Keratinocyte (primary cell): ENCODE measurements around the gene AATF. TPM values are rescaled to one million over a fixed set of nuclear protein-coding genes. Genes with fewer than 3 reads are reported as not detected.

Experiments
- DNase-seq: peaks from one replicate; pipeline ENCODE4 v3.0.0-alpha.2; 2011; ENCODE audit warnings: low read depth, missing footprints, low spot score
- FAIRE-seq: peaks from 2 replicates; lab custom pipeline; 2011; peaks lifted over from hg19 to GRCh38; lab: Jason Lieb, UNC
- H2AFZ ChIP-seq: 2 replicates; pipeline ENCODE4 v1.6.0; 2012; ENCODE audit warnings: low read length, control low read depth, inconsistent platforms; ENCODE audit not compliant: control insufficient read depth
- H3K27ac ChIP-seq: 2 replicates; pipeline ENCODE4 v1.5.1; 2011; ENCODE audit warnings: low read length; ENCODE audit not compliant: control insufficient read depth, insufficient read depth
- H3K27me3 ChIP-seq: 3 replicates; pipeline ENCODE4 v1.6.0; 2011; ENCODE audit warnings: low read length; ENCODE audit not compliant: control insufficient read depth, insufficient read depth; ENCODE audit errors: extremely low read depth
- H3K36me3 ChIP-seq, 2 experiments: 2 replicates in 1 of 2; 3 replicates in 1 of 2; pipeline ENCODE4 v1.5.1; 2011; ENCODE audit warnings: low read length in 2 of 2, mild to moderate bottlenecking in 1 of 2; ENCODE audit not compliant: control insufficient read depth in 2 of 2, insufficient read depth in 2 of 2; ENCODE audit errors: extremely low read depth in 1 of 2
- H3K4me1 ChIP-seq: 3 replicates; pipeline ENCODE4 v1.5.1; 2011; ENCODE audit warnings: low read length; ENCODE audit not compliant: control insufficient read depth, insufficient read depth; ENCODE audit errors: extremely low read depth
- H3K4me2 ChIP-seq: 3 replicates; pipeline ENCODE4 v1.6.0; 2011; ENCODE audit warnings: low read depth, low read length; ENCODE audit not compliant: control insufficient read depth, insufficient read depth; ENCODE audit errors: extremely low read depth
- H3K4me3 ChIP-seq, 3 experiments: fragments of 200-600 bp in 1 of 3; sonication (generic) in 1 of 3; 2 replicates in 2 of 3; 3 replicates in 1 of 3; pipeline ENCODE4 v1.5.1; 2011 to 2016; ENCODE audit warnings: low read length in 3 of 3, mild to moderate bottlenecking in 3 of 3, control low read depth in 2 of 3, inconsistent platforms in 1 of 3, low read depth in 1 of 3, mixed read lengths in 1 of 3, mixed run types in 1 of 3, moderate library complexity in 1 of 3; ENCODE audit not compliant: control insufficient read depth in 2 of 3, insufficient read depth in 2 of 3; ENCODE audit errors: extremely low read depth in 1 of 3
- H3K79me2 ChIP-seq: 2 replicates; pipeline ENCODE4 v1.6.0; 2012; ENCODE audit warnings: low read length; ENCODE audit not compliant: control insufficient read depth, insufficient read depth
- H3K9ac ChIP-seq: 3 replicates; pipeline ENCODE4 v1.6.0; 2011; ENCODE audit warnings: low read length; ENCODE audit not compliant: control insufficient read depth, insufficient read depth; ENCODE audit errors: extremely low read depth
- H3K9me1 ChIP-seq: 3 replicates; pipeline ENCODE4 v1.6.0; 2011; ENCODE audit warnings: low read length; ENCODE audit not compliant: control insufficient read depth, insufficient read depth; ENCODE audit errors: extremely low read depth
- H3K9me3 ChIP-seq: 2 replicates; pipeline ENCODE4 v1.5.1; 2012; ENCODE audit warnings: low read depth, low read length; ENCODE audit not compliant: control insufficient read depth
- H4K20me1 ChIP-seq: 3 replicates; pipeline ENCODE4 v1.6.0; 2011; ENCODE audit warnings: low read length; ENCODE audit not compliant: control insufficient read depth, insufficient read depth; ENCODE audit errors: extremely low read depth
- EZH2 ChIP-seq: IDR thresholded peaks from one replicate; pipeline ENCODE4 v1.6.1; 2012; ENCODE audit warnings: inconsistent platforms, mild to moderate bottlenecking, low read length, moderate library complexity
- dilution Hi-C: fragments of 300-500 bp; cut with MboI; formaldehyde crosslinking; loops from one replicate; pipeline ENCODE4 v1.7.0; 2020; ENCODE audit warnings: low sequenced_read_pairs; ENCODE audit not compliant: extremely low pct_ligation_motif_present
- polyA plus RNA-seq, 5 experiments: library from polyadenylated mRNA; depleted of rRNA in 3 of 5; stranded (reverse) in 3 of 5; stranded (forward) in 1 of 5; unstranded in 1 of 5; fragments of >200 nt; gene quantifications; 1 replicate in 1 of 5; 2 replicates in 3 of 5; 3 replicates in 1 of 5; pipeline versions ENCODE4 v1.2.1 to v1.2.3, GENCODE V29; 2011 to 2012; ENCODE audit warnings: missing spikeins in 2 of 5, low read depth in 1 of 5, low replicate concordance in 1 of 5
- TF ChIP-seq, protein P1 (sequence below), 3 experiments: IDR thresholded peaks in 1 of 3; conservative IDR thresholded peaks in 1 of 3; optimal IDR thresholded peaks in 1 of 3; 2 replicates in 2 of 3; 3 replicates in 1 of 3; pipeline versions ENCODE3 to v1.5.1; 2011; ENCODE audit warnings: low read length in 3 of 3, mild to moderate bottlenecking in 3 of 3, moderate library complexity in 2 of 3, control low read depth in 1 of 3, inconsistent platforms in 1 of 3; ENCODE audit not compliant: insufficient read depth in 2 of 3; ENCODE audit errors: extremely low read depth in 1 of 3

Gene AATF
- polyA plus RNA-seq, 1 donor (not counting 4 experiments of a cell fraction or from before 2014, with no cell fraction given): 30.4 TPM

DNA sequence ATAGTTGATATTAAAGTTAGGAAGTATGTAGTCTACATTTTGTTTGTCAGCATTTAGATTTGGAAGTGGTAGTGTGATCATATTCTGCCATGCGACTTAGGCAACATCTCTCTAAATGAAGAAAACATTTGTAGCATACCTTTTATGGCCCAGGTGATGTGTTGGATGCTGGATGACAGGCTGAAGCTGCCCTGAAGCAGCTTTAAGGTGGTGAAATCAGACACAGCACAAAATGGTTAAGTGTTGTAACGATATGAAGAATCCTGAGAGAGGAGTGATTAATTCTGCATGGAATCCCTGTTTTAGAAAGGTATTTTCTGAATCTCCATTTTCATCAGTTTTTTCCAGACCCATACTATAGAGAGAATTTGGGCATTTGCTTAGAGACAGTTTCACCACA lies 28.3 kb downstream of the AATF start:
- FAIRE-seq (no peak), DNase-seq (no peak)
- H3K9ac ChIP-seq: no peak overlapping the region
- H2AFZ ChIP-seq: no peak overlapping the region
- TF ChIP-seq, protein P1, sequence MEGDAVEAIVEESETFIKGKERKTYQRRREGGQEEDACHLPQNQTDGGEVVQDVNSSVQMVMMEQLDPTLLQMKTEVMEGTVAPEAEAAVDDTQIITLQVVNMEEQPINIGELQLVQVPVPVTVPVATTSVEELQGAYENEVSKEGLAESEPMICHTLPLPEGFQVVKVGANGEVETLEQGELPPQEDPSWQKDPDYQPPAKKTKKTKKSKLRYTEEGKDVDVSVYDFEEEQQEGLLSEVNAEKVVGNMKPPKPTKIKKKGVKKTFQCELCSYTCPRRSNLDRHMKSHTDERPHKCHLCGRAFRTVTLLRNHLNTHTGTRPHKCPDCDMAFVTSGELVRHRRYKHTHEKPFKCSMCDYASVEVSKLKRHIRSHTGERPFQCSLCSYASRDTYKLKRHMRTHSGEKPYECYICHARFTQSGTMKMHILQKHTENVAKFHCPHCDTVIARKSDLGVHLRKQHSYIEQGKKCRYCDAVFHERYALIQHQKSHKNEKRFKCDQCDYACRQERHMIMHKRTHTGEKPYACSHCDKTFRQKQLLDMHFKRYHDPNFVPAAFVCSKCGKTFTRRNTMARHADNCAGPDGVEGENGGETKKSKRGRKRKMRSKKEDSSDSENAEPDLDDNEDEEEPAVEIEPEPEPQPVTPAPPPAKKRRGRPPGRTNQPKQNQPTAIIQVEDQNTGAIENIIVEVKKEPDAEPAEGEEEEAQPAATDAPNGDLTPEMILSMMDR (optimal IDR thresholded peaks at IDR 0.05 in 1 of 3, IDR thresholded peaks at IDR 0.05 in 1 of 3, conservative IDR thresholded peaks at IDR 0.05 in 1 of 3; ENCODE audit: extremely low read depth in 1 of 3, insufficient read depth in 2 of 3, low read length in 3 of 3): no peak
- TF ChIP-seq EZH2: no peak
- H3K36me3 ChIP-seq: no peaks in the 10 kb centered on the region
- no peak overlapping the region for H3K4me3 ChIP-seq
- H3K4me1 ChIP-seq: peaks cover 29% of the 10 kb centered on the region
- H3K9me3 ChIP-seq: no peaks in the 10 kb centered on the region
- peaks cover 41% of the 10 kb centered on the region for H3K79me2 ChIP-seq
- H3K4me2 ChIP-seq: no peak overlapping the region
- H3K9me1 ChIP-seq: no peaks in the 10 kb centered on the region
- dilution Hi-C loops: no loop called here
- no peaks in the 10 kb centered on the region for H4K20me1 ChIP-seq
- H3K27ac ChIP-seq: no peak overlapping the region
- H3K27me3 ChIP-seq: no peaks in the 10 kb centered on the region

DNA sequence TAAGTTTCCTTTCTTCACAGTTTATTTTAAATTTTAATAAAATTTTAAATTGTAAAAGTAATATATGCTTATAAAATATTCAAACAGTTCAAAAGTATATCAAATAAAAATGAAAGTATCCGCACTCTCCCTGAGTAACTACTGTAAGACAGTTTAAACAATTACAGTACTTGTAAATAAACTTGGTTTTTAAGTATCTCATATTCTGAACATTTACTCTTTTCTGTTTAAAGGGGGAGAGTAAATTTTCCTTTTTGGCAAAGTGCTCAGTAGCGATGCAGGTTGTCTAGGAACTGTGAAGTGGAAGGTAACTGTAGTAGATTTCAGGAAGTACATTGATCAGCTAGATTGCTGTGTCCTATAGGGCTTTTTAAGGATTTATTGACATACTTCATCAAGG lies 28.8 kb downstream of the AATF start:
- H2AFZ ChIP-seq: no peak overlapping the region
- H3K36me3 ChIP-seq: no peaks in the 10 kb centered on the region
- no peak overlapping the region for H3K9ac ChIP-seq
- H3K9me1 ChIP-seq: no peaks in the 10 kb centered on the region
- H4K20me1 ChIP-seq: no peaks in the 10 kb centered on the region
- TF ChIP-seq EZH2: no peak
- TF ChIP-seq, protein P1 (optimal IDR thresholded peaks at IDR 0.05 in 1 of 3, IDR thresholded peaks at IDR 0.05 in 1 of 3, conservative IDR thresholded peaks at IDR 0.05 in 1 of 3; ENCODE audit: extremely low read depth in 1 of 3, insufficient read depth in 2 of 3, low read length in 3 of 3): no peak
- no peak for FAIRE-seq
- no peak overlapping the region for H3K4me3 ChIP-seq
- no peak for DNase-seq
- no peak overlapping the region for H3K27ac ChIP-seq
- H3K4me1 ChIP-seq: peaks cover 29% of the 10 kb centered on the region
- peaks cover 42% of the 10 kb centered on the region for H3K79me2 ChIP-seq
- no peaks in the 10 kb centered on the region for H3K9me3 ChIP-seq
- dilution Hi-C loops: no loop called here
- H3K4me2 ChIP-seq: no peak overlapping the region
- no peaks in the 10 kb centered on the region for H3K27me3 ChIP-seq
